HG03565 (cell line): ENCODE measurements around the gene VANGL1.

Source experiments
- ATAC-seq: cut with Tn5 transposase; IDR thresholded peaks from one replicate; pipeline ENCODE4 v1.9.1; 2021; ENCODE audit warnings: mild to moderate bottlenecking, moderate library complexity; ENCODE audit not compliant: unreplicated experiment

The VANGL1 gene

DNA sequence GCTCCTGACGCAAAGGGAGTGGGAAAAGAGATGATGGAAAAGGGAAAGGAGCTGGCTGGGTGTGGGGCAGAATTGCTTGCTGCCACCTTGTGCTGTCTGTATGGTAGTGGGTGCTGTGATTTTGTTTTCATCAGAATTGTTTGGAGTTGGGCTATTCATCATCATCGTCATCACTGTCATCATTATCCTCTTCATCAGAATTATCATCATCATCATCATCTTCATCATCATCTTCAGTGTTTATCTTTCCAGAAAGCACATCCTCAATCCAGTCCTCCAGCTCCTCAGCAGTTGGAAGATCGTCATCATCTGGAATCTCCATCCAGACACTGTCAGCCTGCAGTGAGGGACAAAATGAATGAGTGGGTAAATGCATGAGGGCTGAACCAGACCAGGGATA lies 59.3 kb downstream of the VANGL1 start:
- ATAC-seq = no peak

- no peak for ATAC-seq
These were observed 61.2 kb downstream of the VANGL1 start for GRCh38 chr1:115702959-115703358.

GRCh38 chr1:115705085-115705951 lies 63.5 kb downstream of the VANGL1 start:
- ATAC-seq = no peak

- no peak for ATAC-seq
These were observed 64.2 kb downstream of the VANGL1 start for GRCh38 chr1:115705963-115706362.

GRCh38 chr1:115706587-115707425 lies 65.0 kb downstream of the VANGL1 start:
- no peak for ATAC-seq

DNA sequence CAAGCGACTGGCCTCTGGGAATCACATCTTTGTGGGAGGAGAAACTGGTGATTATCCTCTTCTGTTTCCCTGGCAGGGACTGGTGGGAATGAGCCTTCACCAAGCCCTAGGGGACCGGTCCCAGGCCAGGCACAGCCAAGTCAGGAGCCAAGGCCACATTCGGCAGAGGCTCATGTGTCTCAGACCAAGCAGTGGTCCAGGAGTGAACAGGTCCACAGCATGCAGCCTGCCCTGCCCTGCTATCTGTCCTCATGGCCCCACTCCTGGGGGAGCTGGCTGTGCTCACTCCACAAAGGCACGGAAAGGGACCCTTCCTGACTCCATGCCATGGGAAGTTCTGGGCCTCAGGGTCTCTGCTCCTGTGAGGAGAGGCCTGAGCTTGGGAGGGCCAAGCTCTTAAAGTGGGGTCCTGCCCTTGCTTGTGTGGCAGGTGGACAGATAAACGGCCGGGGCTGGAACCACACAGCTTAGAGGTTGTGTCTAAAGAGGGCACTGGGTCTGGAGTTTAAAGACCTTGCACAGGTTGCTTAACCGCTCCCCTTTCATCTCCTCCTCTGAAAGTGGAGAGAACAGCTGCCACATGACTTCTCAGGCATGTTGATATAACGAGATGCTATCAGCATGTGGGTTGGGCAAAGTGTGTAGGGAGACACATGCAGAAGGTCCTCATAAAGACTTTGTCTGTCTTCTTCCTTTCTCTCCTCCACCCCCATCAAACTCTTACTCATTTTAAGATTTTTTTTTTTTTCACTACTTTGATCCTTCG lies 69.3 kb downstream of the VANGL1 start:
- ATAC-seq = no peak

DNA sequence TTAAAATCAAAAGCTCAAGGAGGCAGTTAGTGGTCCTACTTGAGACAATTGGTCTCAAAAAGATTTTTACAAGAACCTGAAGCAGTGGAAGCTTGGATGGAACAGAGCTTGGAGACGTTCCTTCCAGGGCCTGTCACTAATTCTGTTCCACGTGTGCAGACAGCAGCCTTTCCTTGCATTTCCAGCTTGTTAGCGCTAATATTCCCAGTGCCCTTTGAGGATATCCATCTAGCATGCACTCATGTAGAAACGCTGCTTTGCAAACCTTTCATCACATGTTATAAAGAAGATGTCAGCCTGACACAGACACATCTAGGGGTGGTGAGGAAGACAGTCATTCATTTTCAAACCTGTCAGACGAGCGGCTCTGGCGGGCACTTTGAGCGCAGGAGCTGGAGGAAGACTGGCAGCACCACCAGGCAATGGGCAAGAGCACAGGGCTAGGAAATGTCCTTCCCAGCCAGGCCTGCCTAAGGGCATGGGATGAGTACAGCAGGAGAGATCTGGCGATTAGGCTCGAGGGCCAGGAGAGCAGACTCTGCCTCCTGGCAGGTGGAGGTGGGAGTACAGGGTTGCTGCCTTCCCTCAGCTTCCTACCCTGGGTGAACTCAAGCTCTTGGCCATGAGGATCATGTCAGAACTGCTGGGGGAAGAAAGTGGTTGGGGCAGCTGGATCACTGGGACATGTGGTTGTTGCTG lies 71.3 kb downstream of the VANGL1 start:
- no peak for ATAC-seq

- ATAC-seq = no peak
These were observed 72.1 kb downstream of the VANGL1 start for GRCh38 chr1:115713906-115714305.

- ATAC-seq = no peak
These were observed 72.9 kb downstream of the VANGL1 start for GRCh38 chr1:115714572-115715141.

GRCh38 chr1:115717541-115717940 lies 75.8 kb downstream of the VANGL1 start:
- no peak for ATAC-seq

- no peak for ATAC-seq
These were observed 76.4 kb downstream of the VANGL1 start for GRCh38 chr1:115718011-115718754.

GRCh38 chr1:115719285-115719684 lies 77.5 kb downstream of the VANGL1 start:
- ATAC-seq = no peak

DNA sequence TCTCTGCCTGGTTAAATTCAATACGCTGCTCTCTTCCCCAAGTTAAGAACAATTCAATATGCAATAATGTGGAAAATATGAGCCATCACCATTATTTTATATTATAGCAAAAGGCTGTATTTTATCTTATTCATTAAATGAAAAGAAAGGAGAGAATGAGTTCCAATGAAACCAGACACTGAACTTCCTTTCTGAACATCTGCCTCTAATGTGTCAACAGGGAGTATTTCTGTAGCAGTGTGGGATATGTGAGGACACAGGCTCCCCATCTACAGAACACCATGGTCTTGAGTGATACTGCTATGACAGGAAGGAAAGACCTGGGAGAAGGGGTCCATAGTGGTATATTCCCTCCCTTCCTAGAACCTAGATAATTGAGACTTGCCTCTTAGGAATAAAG lies 80.5 kb downstream of the VANGL1 start:
- no peak for ATAC-seq

DNA sequence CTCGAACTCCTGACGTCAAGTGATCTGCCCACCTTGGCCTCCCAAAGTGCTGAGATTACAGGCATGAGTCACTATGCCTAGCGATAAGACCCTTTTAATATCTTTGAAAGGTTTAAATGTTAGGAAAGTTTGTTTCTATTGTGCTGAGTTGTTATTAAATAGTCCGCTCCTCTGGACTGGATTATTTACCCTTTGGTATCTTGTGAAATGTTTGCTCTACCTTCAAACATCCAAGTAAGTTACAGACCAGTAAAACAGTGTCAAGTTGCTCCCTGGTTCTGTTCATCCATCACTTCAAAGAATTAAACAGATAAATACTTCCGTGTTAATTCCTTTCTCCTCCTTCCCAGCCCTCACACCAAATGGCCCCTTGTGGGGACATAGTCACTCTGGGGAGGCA lies 82.0 kb downstream of the VANGL1 start:
- ATAC-seq = no peak

GRCh38 chr1:115725600-115725999 lies 83.8 kb downstream of the VANGL1 start:
- no peak for ATAC-seq

GRCh38 chr1:115726161-115726560 lies 84.4 kb downstream of the VANGL1 start:
- ATAC-seq = no peak

DNA sequence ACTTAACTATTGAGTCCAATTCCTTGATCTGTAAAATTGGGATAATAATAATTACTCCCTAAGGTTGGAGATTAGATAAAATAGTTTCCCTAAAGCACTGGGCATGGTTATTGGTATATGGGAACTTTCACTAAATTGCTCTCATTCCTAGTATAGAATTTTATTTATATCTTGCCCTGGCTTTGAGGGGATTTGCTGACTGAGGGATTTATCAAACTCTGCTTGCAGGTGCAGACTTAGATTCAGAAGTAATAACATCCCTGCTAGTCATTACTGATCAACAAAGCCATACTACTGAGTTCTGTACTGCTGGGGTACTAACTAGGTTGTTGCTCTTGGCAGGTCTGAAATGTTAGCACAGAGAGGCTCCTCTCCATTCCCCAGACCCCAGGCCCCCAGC lies 84.8 kb downstream of the VANGL1 start:
- no peak for ATAC-seq

GRCh38 chr1:115727706-115728249 lies 86.0 kb downstream of the VANGL1 start:
- no peak for ATAC-seq

DNA sequence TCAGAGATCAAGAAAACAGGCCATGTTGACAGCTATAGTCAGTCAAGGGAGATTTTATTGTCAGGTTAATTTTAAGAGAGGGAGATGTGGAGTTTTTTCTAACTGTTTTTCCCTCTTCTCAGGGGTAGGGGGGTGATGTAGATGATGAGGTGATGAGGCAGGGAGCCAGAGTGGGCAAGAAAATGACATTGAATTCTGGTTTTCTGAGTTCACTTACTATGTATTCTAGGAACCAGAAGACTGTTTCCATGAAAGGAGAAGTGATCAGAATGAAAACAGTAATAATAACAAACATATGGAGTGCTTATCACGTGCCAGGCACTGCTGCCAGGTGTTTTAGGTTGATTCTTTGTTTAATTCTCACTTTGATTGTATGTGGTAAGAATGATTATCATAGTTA lies 86.6 kb downstream of the VANGL1 start:
- ATAC-seq = no peak
